Fibroblast of mammary gland (primary cell): ENCODE measurements around the gene FIBCD1.
"Not testable (repeated sequence)": the region's sequence is repeated elsewhere in the genome, so short reads cannot be mapped to it uniquely, and the experiment has no call there.

Experiments used
- DNase-seq: peaks from one replicate; pipeline ENCODE4 v3.0.0-alpha.2; 2010; ENCODE audit warnings: low read depth
- H3K4me3 ChIP-seq: 2 replicates; pipeline ENCODE4 v1.5.1; 2011; ENCODE audit warnings: low read depth, mild to moderate bottlenecking, low read length, moderate library complexity; ENCODE audit not compliant: control insufficient read depth
- CTCF ChIP-seq: conservative IDR thresholded peaks from 2 replicates; pipeline ENCODE4 v1.5.1; 2011; ENCODE audit warnings: low read depth, low read length, inconsistent platforms; ENCODE audit not compliant: control insufficient read depth, insufficient read depth

FIBCD1 gene

GRCh38 chr9:130960522-130961378 is 21.7 kb upstream of the FIBCD1 start:
- no peak for DNase-seq
- no peak overlapping the region for H3K4me3 ChIP-seq
- no peak for TF ChIP-seq CTCF

GRCh38 chr9:130959809-130960334 is 20.8 kb upstream of the FIBCD1 start:
- DNase-seq, result no peak
- no peak for TF ChIP-seq CTCF
- no peak overlapping the region for H3K4me3 ChIP-seq

DNA sequence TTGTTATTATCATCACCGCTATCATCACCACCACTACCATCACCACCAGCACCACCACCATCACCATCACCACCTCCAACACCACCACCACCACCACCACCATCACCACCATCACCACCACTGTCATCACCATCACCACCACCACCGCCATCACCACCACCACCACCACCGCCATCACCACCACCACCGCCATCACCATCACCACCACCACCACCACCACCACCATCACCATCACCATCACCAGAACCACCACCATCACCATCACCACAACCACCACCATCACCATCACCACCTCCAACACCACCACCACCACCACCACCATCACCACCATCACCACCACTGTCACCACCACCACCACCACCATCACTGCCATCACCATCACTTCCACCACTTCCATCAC is 19.5 kb upstream of the FIBCD1 start:
- not testable (repeated sequence) for H3K4me3 ChIP-seq, DNase-seq

DNA sequence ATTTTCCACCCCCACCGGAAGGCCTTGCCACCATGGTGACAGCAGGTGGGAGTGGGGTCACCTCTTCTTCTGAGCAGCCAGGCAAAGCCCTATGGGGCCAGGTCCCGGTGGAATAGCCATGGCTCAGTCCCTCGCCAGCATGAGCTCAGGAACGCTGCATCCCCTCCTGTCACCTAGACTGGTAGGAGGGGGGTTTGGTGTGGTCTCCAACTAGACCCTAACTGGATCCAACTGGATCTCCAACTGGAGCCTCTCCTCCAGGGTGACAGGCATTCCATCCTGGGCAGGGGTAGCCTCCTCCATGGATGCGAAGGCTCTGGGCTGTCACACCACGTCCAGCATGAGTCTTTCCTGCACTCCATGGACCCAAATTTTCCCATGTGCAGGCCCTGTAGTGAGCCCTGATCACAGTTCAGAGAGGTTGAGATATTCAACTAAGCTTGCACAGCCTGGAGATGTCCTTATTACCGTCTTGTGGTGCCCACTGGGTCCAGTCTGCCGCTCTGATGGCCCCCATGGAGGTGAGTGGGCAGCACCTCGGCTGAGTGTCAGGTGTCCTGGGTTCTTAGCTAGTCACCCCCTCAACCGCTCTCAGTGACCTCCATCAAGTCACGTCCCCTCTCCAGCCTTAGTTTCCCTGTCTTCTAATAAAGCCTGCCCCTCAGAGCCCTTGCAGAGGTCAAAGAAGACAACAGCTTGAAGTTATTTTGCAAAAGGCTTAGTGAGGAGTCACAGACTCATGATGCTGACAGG is 18.6 kb upstream of the FIBCD1 start:
- DNase-seq, result no peak
- TF ChIP-seq CTCF, result no peak
- no peak overlapping the region for H3K4me3 ChIP-seq

DNA sequence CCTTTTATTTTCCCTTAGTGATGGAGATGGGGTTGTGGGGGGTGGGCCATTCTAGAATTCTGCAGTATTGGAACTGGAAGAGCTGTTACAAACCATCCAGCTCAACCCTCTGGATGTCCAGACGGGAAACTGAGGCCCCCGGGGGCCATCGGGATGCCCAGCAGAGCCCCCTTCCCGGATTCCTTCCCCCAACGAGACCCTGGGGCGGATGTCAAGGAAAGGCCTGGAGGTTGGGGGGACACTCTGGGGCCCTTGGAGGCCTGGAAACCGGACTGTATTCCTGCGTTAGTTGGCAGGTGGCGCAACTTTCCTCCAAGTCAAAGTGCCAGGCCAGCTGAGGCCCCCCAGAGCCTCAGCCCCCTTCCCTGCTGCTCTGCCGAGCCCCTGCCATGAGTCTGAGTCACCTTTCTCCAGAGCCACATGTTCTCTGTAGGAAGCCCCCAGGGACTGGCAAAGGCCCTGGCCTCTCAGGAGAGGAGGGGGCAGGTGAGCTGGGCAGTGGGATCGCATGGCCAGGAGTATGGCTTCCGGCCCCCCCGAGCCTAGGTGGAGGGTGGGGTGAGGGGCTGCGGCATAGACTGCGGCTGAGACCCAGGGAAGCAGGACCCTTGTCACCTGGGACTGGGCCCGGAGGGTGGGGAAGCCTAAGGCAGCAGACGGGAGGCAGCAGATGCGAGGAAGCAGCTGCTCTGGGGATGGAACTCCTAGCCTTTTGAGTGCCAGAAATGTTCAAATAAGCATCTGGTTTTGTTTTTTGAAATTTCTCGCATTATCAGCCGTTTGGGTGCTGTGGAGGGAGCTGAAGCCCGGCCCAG is 17.8 kb upstream of the FIBCD1 start:
- TF ChIP-seq CTCF, result no peak
- DNase-seq, result no peak

GRCh38 chr9:130955947-130956621 is 17.0 kb upstream of the FIBCD1 start:
- no peak for TF ChIP-seq CTCF
- no peak for DNase-seq
- no peak overlapping the region for H3K4me3 ChIP-seq

More for the DNA sequence above, 17.8 kb upstream of the FIBCD1 start:
- H3K4me3 ChIP-seq, result no peak overlapping the region

GRCh38 chr9:130954925-130955324 is 15.9 kb upstream of the FIBCD1 start:
- H3K4me3 ChIP-seq, result not testable (repeated sequence)

More at GRCh38 chr9:130954925-130955324, 15.9 kb upstream of the FIBCD1 start:
- not testable (repeated sequence) for DNase-seq
